Measurements from ENCODE around the gene PGAP3. TPM values are rescaled to one million over a fixed set of nuclear protein-coding genes. Genes with fewer than 3 reads are reported as not detected.

PGAP3 gene
- total RNA-seq, 2 experiments from 2014 or later = 18.3 to 23.9 TPM

DNA sequence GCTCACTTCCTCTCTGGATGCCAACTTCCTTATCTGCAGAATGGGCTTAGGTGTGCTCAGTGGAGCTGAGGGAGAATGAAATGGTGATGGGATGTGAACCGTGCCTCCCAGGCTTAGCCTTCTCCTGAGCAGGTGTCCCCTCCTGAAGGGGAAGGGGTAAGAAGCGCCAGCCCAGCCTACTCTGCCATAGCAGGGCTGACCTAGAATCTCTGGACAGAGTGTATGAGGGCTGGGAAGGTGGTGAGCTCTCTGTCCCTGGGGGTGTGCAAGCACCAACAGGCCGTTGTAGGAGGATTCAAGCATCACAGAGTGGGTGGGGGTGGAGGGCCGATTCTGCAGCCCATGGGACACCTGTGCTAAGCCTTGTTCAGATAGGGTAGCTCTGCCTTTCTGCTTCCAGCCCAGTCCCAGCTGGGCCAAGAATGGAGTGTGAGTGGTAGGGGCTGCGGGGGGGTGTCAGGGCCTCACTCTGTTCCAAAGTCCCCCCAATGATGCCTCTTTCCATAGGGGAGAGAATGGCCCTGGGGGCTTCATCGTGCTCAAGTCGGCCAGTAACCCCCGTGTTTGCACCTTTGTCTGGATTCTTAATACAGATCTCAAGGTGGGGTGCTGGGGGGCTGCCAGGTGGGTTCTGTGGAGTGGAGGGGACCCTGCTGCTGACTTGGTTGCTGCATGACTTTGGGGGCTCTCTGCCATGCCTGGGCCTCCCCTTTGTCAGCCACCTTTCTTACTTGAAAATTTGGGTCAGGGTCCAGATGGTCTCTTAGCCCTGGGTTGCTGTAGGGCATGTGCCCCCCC is 25.9 kb downstream of the PGAP3 start:
- peaks cover 4% of the 10 kb centered on the region for H3K27me3 Mint-ChIP-seq
- no peaks in the 10 kb centered on the region for H3K9me3 Mint-ChIP-seq
- DNase-seq (no peak), ATAC-seq (ENCODE audit: low read depth) (no peak)
- no peak overlapping the region for H3K4me3 Mint-ChIP-seq
- peaks cover 3% of the 10 kb centered on the region for H3K36me3 Mint-ChIP-seq
- no peak overlapping the region for H3K27ac Mint-ChIP-seq
- POLR2A ChIA-PET = no interaction called here
- peaks cover 10% of the 10 kb centered on the region for H3K4me1 Mint-ChIP-seq

DNA sequence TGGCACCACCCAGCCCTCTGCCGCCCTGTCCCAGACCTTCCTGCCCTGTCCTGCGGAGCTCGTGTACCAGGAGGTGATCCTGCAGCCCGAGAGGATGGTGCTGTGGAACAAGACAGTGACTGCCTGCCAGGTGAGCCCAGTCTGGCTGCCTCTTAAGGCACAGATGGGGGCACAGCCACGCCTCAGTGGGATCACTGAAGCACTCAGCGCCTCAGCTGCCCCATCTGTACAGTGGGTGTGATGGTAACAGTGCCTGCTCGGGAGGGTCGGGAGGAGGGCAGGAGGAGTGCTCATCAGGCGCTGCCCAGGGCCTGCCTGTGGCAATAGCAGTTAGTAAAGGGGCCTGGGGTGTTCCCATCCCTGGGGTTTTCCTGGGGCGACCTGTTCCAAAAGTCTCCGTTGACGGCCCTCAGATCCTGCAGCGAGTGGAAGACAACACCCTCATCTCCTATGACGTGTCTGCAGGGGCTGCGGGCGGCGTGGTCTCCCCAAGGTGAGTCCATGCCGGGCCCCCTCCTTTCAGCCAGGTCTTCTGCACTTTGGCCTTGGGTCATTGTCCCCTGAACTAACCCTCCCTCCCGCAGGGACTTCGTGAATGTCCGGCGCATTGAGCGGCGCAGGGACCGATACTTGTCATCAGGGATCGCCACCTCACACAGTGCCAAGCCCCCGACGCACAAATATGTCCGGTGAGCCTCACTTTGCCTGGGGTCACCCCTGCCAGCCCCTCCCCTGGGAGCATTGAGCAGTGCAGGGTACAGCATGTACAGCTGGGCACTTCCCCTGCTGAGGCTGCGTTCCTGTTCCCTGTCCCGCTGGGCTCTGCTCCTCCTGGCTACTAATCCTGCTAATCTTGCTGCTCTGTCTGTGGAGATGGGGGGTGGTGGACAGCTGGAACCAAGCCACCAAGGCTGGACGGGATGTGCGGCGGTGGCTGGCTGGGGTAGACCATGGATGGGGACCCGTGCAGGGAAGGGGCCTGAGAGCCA is 27.2 kb downstream of the PGAP3 start:
- POLR2A ChIA-PET = no interaction called here
- no peak for ATAC-seq (ENCODE audit: low read depth)
- H3K9me3 Mint-ChIP-seq = no peaks in the 10 kb centered on the region
- H3K27ac Mint-ChIP-seq = peak overlapping the region; percentile 31
- no peak overlapping the region for H3K4me3 Mint-ChIP-seq
- DNase-seq = no peak
- peaks cover 10% of the 10 kb centered on the region for H3K4me1 Mint-ChIP-seq
- no peaks in the 10 kb centered on the region for H3K27me3 Mint-ChIP-seq
- peaks cover 3% of the 10 kb centered on the region for H3K36me3 Mint-ChIP-seq

DNA sequence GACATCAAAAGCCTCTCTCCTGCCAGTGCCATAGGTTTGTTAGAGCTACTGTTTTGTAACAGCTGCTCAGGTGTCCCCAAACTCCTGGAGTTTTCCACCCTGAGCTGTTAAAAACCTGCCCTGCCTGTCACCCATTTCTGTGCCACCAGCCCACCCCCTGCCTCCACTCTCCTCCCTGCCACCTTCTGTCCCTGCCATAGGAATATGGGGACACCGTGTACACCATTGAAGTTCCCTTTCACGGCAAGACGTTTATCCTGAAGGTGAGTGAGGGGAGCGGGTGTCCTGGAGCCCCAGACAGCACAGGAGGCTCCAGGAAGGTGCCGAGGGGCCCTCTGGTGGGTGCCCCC is 27.9 kb downstream of the PGAP3 start:
- H3K4me1 Mint-ChIP-seq = peaks cover 11% of the 10 kb centered on the region
- ATAC-seq (ENCODE audit: low read depth) = no peak
- POLR2A ChIA-PET = no interaction called here
- H3K27me3 Mint-ChIP-seq = no peaks in the 10 kb centered on the region
- DNase-seq = no peak
- no peaks in the 10 kb centered on the region for H3K9me3 Mint-ChIP-seq
- no peak overlapping the region for H3K4me3 Mint-ChIP-seq
- peak overlapping the region; percentile 80 for H3K27ac Mint-ChIP-seq
- H3K36me3 Mint-ChIP-seq = peaks cover 5% of the 10 kb centered on the region

DNA sequence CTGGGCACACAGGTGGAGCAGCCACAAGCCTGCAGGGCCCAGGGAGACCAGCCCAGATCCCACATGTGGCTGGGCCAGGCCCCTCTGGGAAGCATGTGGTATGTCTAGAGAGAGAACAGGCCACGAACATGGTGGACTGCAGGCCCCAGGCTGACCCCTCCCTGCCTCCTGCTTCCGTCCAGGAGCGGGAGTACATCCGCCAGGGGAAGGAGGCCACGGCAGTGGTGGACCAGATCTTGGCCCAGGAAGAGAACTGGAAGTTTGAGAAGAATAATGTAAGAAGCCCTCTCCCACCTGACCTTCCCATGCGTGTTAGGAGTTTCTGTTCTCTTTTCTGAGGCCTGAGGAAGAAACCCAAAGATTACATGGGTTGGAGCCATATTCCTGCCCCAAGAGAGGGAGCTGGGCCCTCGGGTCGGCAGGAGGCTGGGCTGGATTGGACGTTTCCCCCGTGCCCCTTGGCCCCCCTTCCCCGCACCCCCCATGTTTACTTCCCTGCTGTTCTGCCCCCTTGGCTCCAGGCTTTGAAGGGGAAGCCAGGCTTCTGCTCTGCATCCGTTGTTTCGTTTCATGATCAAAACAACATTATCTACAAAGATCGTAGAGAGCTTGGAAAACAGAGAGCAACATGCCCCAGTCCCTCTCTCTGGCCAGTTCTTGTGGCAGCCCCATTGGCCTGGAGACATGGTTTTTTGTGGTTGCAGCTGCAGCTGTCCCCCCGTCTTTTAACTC is 28.4 kb downstream of the PGAP3 start:
- POLR2A ChIA-PET = no interaction called here
- peak overlapping the region; percentile 32 for H3K4me3 Mint-ChIP-seq
- H3K4me1 Mint-ChIP-seq = peaks cover 15% of the 10 kb centered on the region

DNA sequence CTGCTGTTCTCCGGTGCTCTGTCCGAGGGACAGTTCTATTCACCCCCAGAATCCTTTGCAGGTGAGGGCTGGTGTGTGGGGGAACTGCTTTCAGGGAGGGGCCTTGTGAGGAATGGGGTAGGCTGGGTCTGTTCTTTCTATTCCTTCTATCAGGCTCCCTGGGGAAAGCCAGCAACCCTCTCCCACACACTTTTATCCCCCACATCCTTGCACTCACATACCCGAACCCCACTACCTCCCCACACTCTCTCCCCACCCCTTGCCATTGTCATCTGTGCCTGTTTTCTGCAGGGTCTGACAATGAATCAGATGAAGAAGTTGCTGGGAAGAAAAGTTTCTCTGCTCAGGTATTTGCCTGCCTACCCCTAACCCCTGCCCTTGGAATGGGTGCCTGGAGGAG is 29.1 kb downstream of the PGAP3 start:
- no peak overlapping the region for H3K27ac Mint-ChIP-seq
- DNase-seq (no peak), ATAC-seq (ENCODE audit: low read depth) (no peak)
- H3K36me3 Mint-ChIP-seq = peaks cover 5% of the 10 kb centered on the region
- no peaks in the 10 kb centered on the region for H3K27me3 Mint-ChIP-seq
- POLR2A ChIA-PET = no interaction called here
- H3K4me1 Mint-ChIP-seq = peaks cover 18% of the 10 kb centered on the region
- no peaks in the 10 kb centered on the region for H3K9me3 Mint-ChIP-seq
- peak overlapping the region; percentile 19 for H3K4me3 Mint-ChIP-seq

More for the DNA sequence above, 28.4 kb downstream of the PGAP3 start:
- no peak for DNase-seq
- Mint-ChIP-seq H3K27ac (peak overlapping the region; percentile 80), H3K36me3 (peaks cover 5% of the 10 kb centered on the region), H3K27me3 (no peaks in the 10 kb centered on the region), H3K9me3 (no peaks in the 10 kb centered on the region)
- no peak for ATAC-seq (ENCODE audit: low read depth)

DNA sequence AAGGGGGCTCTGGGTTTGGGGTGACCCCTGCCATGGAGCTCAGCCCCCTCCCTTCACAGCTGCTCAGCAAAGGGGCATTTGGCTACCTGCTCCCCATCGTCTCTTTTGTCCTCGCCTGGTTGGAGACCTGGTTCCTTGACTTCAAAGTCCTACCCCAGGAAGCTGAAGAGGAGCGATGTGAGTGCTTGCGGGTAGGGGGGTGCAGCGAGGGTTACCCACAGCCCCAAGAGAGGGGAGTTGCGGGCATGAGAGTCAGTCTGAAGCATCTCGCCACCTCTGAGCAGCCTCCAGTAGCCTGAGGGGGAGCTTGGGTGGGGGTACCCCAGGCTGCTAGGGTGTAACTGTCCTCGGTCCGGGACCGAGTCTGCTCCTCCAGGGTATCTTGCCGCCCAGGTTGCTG is 29.5 kb downstream of the PGAP3 start:
- H3K9me3 Mint-ChIP-seq = no peaks in the 10 kb centered on the region
- POLR2A ChIA-PET = no interaction called here
- H3K27ac Mint-ChIP-seq = no peak overlapping the region
- H3K36me3 Mint-ChIP-seq = peaks cover 5% of the 10 kb centered on the region
- no peak for DNase-seq
- peaks cover 20% of the 10 kb centered on the region for H3K4me1 Mint-ChIP-seq
- ATAC-seq (ENCODE audit: low read depth) = no peak
- no peaks in the 10 kb centered on the region for H3K27me3 Mint-ChIP-seq
- no peak overlapping the region for H3K4me3 Mint-ChIP-seq

DNA sequence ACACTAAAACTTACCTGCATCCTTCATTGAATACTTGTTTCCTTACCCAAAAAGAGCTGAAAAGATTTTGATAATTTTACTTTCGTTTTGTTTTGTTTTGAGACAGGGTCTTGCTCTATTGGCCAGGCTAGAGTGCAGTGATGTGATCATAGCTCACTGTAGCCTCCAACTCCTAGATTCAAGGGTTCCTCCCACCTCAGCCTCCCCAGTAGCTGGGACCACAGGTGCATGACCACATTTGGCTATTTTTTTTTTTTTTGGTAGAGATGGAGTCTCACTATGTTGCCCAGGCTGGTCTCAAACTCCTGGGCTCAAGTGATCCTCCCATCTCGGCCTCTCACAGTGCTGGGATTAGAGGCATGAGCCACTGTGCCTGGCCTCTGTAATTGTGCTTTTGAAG is 32.8 kb downstream of the PGAP3 start:
- Mint-ChIP-seq H3K4me1 (peaks cover 26% of the 10 kb centered on the region), H3K27me3 (no peaks in the 10 kb centered on the region), H3K9me3 (no peaks in the 10 kb centered on the region), H3K36me3 (peaks cover 5% of the 10 kb centered on the region), H3K4me3 (no peak overlapping the region), H3K27ac (no peak overlapping the region)
- ATAC-seq (ENCODE audit: low read depth) (no peak), DNase-seq (no peak)
- POLR2A ChIA-PET = interaction anchor here (0.5 to 1.3 kb wide), 4 partner anchors 21 to 872 kb away, joined by 3 to 6 read pairs (median 5); no protein-coding TSS in a partner anchor

DNA sequence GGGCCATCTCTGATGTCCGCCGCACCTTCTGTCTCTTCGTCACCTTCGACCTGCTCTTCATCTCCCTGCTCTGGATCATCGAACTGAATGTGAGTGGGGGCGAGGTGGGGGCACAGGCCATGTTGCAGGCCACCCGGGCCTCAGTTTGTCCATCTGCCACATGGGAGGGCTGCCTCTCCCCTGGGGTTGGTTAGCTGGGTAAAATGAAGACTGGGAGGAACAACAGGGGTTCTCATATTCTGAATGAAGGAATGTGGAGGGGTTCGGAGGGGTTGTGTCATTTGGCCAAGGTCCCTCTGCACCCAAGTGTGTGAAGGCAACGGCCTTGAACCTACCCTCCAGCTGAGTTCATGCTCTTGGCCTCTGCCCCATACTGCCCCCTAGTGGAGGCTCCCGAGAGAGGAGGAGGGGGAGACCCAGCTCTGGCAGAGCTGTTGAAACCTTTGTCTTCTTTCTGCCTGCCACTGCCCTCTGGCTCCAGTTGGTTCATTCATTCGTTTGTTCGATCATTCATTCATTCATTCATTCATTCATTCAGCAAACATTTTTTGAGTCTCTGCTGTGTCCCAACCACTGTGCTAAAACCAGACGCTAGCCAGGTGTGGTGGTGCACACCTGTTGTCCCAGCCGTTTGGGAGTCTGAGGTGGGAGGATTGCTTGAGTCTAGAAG is 34.1 kb downstream of the PGAP3 start:
- H3K9me3 Mint-ChIP-seq = no peaks in the 10 kb centered on the region
- ATAC-seq (ENCODE audit: low read depth) (peak; percentile 73), DNase-seq (peak; percentile 82)
- peaks cover 23% of the 10 kb centered on the region for H3K4me1 Mint-ChIP-seq
- H3K27me3 Mint-ChIP-seq = no peaks in the 10 kb centered on the region
- POLR2A ChIA-PET = interaction anchor here (0.5 to 1.3 kb wide), 6 partner anchors 10 to 90 kb away, joined by 3 to 11 read pairs (median 4); partner anchors contain the start of genes MIEN1 and STARD3
- H3K4me3 Mint-ChIP-seq = no peak overlapping the region
- H3K27ac Mint-ChIP-seq = no peak overlapping the region
- peaks cover 5% of the 10 kb centered on the region for H3K36me3 Mint-ChIP-seq

DNA sequence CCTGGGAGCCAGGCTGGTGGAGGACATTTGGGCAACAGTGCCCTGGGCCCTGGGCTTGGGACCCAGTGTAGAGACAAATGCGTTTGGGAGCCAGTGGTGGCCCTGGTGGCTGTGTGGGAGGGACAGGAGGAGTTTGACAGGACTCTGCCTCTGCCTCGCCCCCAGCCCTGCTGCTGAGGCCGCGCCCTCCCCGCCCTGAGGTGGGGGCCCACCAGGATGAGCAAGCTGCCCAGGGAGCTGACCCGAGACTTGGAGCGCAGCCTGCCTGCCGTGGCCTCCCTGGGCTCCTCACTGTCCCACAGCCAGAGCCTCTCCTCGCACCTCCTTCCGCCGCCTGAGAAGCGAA is 34.6 kb downstream of the PGAP3 start:
- no peak overlapping the region for H3K27ac Mint-ChIP-seq
- H3K27me3 Mint-ChIP-seq = no peaks in the 10 kb centered on the region
- ATAC-seq (ENCODE audit: low read depth) (no peak), DNase-seq (no peak)
- no peaks in the 10 kb centered on the region for H3K9me3 Mint-ChIP-seq
- H3K36me3 Mint-ChIP-seq = peaks cover 6% of the 10 kb centered on the region
- no peak overlapping the region for H3K4me3 Mint-ChIP-seq
- H3K4me1 Mint-ChIP-seq = peaks cover 23% of the 10 kb centered on the region
- POLR2A ChIA-PET = interaction anchor here (0.5 to 1.3 kb wide), 5 partner anchors 10 to 90 kb away, joined by 3 to 11 read pairs (median 4); partner anchors contain the start of genes MIEN1 and STARD3

DNA sequence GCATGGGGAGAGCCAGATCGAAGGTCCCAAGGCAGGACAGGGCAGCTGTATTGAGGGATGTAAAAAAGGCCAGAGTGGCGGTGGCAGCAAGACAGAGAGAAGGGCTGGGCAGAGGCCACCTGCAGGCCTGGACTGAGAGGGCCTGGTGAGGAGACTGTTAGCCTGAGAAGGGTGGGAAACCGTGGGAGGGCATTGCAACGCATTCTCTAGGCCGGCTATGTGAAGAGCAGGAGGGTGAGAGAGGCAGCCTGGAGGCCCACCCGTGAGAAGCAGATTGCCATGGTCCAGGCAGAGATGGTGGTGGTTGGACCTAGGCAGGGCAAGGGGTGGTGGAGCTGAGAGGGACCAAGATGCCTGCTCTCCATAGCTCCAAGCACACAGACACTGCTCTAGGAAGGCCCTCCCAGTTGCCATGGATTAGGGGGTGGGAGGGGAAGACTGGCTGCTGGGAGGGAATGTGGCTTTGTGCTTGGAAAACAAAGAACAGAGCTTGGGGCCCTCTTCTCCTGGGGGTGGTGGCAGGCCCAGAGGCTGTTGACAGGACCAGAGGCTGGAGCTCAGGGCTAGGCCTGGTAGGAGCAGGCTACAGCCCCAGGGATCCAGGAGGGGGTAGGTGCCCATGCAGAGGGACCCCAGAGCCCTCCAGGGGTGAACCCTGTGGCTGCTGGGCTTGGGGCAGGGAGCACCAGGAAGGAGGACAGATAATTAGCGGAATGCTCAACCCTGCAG is 35.1 kb downstream of the PGAP3 start:
- POLR2A ChIA-PET = no interaction called here
- H3K36me3 Mint-ChIP-seq = peaks cover 6% of the 10 kb centered on the region
- DNase-seq (no peak), ATAC-seq (ENCODE audit: low read depth) (no peak)
- H3K4me1 Mint-ChIP-seq = peaks cover 21% of the 10 kb centered on the region
- H3K27me3 Mint-ChIP-seq = no peaks in the 10 kb centered on the region
- no peaks in the 10 kb centered on the region for H3K9me3 Mint-ChIP-seq
- H3K4me3 Mint-ChIP-seq = no peak overlapping the region
- H3K27ac Mint-ChIP-seq = peak overlapping the region; percentile 68

DNA sequence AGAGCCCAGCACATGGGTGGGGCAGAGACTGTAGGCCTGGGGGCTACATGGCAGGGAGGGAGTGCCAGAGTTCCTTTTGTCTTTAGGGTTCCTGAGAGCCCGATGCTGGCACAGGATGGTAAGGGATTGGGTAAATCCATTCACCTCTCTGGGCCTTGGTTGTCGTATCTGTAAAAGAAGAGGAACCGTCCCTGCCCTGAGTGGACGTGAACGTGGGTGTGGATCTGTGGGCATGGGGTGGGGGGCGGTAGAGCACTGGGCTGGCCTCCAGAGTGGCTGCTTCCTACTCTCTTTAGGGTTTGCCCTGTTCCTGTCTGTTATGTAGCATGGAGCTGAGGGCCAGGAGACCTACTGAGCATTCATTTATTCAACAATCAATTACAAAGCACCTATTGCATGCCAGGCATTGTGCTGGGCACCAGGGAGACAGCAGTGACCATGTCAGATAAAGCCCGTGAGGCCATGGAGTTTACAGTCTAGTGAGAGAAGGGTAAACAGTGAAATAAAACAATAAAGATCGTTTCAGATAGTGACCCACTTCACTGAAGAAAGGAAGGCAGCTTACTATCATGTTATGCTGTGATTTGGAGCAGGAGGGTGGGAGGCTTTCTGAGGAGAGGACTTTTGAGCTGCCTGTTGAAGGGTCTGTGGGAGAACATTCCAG is 35.8 kb downstream of the PGAP3 start:
- H3K9me3 Mint-ChIP-seq = no peaks in the 10 kb centered on the region
- DNase-seq (no peak), ATAC-seq (ENCODE audit: low read depth) (no peak)
- H3K27ac Mint-ChIP-seq = peak overlapping the region; percentile 68
- H3K4me1 Mint-ChIP-seq = peaks cover 21% of the 10 kb centered on the region
- peaks cover 6% of the 10 kb centered on the region for H3K36me3 Mint-ChIP-seq
- H3K27me3 Mint-ChIP-seq = no peaks in the 10 kb centered on the region
- no peak overlapping the region for H3K4me3 Mint-ChIP-seq
- POLR2A ChIA-PET = no interaction called here

DNA sequence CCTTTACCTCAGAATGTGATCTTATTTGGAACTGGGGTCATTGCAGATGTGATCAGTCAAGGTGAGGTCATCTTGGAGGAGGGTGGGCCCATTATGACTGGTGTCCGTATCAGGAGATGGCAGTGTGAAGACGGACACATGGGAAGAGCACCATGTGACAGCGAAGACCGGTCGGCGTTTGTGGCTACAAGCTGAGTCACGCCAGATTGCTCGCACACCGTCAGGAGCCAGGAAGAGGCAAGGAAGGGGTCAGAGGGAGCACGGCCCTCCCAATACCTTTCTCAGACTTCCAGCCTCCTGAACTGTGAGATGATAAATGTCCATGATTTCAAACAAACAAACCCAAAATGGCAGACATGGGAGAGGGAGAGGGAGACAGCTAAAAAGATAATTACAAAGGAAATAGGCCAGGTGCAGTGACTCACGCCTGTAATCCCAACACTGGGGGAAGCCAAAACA is 37.7 kb downstream of the PGAP3 start:
- Mint-ChIP-seq H3K27ac (no peak overlapping the region), H3K27me3 (no peaks in the 10 kb centered on the region), H3K9me3 (no peaks in the 10 kb centered on the region), H3K36me3 (peaks cover 4% of the 10 kb centered on the region), H3K4me1 (peaks cover 26% of the 10 kb centered on the region), H3K4me3 (no peak overlapping the region)
- POLR2A ChIA-PET = interaction anchor here (0.7 kb wide), 1 partner anchor 61 kb away, joined by 7 read pairs; no protein-coding TSS in a partner anchor
- ATAC-seq (ENCODE audit: low read depth) = no peak
- DNase-seq = no peak
